HCT116 (cell line): ENCODE results near the gene ANKRD55. TPM values are rescaled to one million over a fixed set of nuclear protein-coding genes. Genes with fewer than 3 reads are reported as not detected.

Experiments
- ATAC-seq: fragments of 200-7000 bp; cut with Tn5 transposase; 2 replicates; pipeline ENCODE4 v1.9.1; 2020; ENCODE audit warnings: mild to moderate bottlenecking, moderate library complexity
- BruUV-seq: library from RNA; stranded (reverse); fragments of 400-500 nt; replicated peaks from 2 replicates; lab custom pipeline; 2021; lab: Mats Ljungman, UMichigan
- CTCF ChIA-PET: fragments of 300-600 bp; sonication (Branson Sonifier 250); formaldehyde crosslinking; loops from one replicate; lab custom pipeline; 2021; ENCODE audit warnings: antibody characterized with exemption; lab: Charles Lee
- POLR2A ChIA-PET: fragments of 300-600, 350-600 bp; sonication (Branson Sonifier 250); formaldehyde crosslinking; loops from one replicate; lab custom pipeline; 2021; ENCODE audit warnings: antibody characterized with exemption; lab: Charles Lee
- RAD21 ChIA-PET, 2 experiments: fragments of 300-600 bp; sonication (Branson Sonifier 250); formaldehyde crosslinking; loops; one replicate each; lab custom pipeline; 2023; ENCODE audit warnings: low total read pairs in 2 of 2; ENCODE audit not compliant: uncharacterized antibody in 2 of 2, unreplicated experiment in 2 of 2, low non-redundant PET in 1 of 2; lab: Charles Lee
- DNase-seq: peaks from one replicate; pipeline ENCODE4 v3.0.0-alpha.2; 2010; ENCODE audit warnings: low read depth, low spot score
- H2AFZ ChIP-seq: fragments of 200-600 bp; shearing (Covaris generic), sonication (generic); 2 replicates; pipeline ENCODE4 v1.6.1; 2017; ENCODE audit warnings: low read depth, mixed run types, mixed read lengths, antibody characterized with exemption, low read length; ENCODE audit not compliant: poor library complexity, severe bottlenecking
- H3K27ac ChIP-seq: 2 replicates; pipeline ENCODE4 v1.5.1; 2012; ENCODE audit warnings: low read depth, low read length
- H3K27me3 ChIP-seq: fragments of 200-600 bp; sonication (generic); 2 replicates; pipeline ENCODE4 v1.6.1; 2016; ENCODE audit warnings: mixed run types, low read length, mixed read lengths; ENCODE audit not compliant: insufficient read depth
- H3K36me3 ChIP-seq, 2 experiments: fragments of 200-500 bp in 1 of 2; fragments of 200-600 bp in 1 of 2; sonication (Bioruptor generic) in 1 of 2; sonication (generic) in 1 of 2; 2 replicates each; pipeline versions ENCODE4 v1.5.1 to v1.6.1; 2014 to 2016; ENCODE audit warnings: low read length in 2 of 2, inconsistent platforms in 1 of 2, mixed read lengths in 1 of 2, mixed run types in 1 of 2; ENCODE audit not compliant: insufficient read depth in 2 of 2, control insufficient read depth in 1 of 2
- H3K4me1 ChIP-seq, 2 experiments: fragments of 200-600 bp in 1 of 2; sonication (generic) in 1 of 2; 2 replicates each; pipeline versions ENCODE4 v1.5.1 to v1.6.1; 2012 to 2017; ENCODE audit warnings: low read length in 2 of 2, inconsistent platforms in 1 of 2, mild to moderate bottlenecking in 1 of 2, mixed read lengths in 1 of 2, mixed run types in 1 of 2, moderate library complexity in 1 of 2; ENCODE audit not compliant: insufficient read depth in 2 of 2, control insufficient read depth in 1 of 2
- H3K4me2 ChIP-seq: fragments of 200-600 bp; sonication (generic); 2 replicates; pipeline ENCODE4 v1.6.1; 2017; ENCODE audit warnings: mixed run types, low read length, mixed read lengths
- H3K4me3 ChIP-seq, 2 experiments: fragments of 200-600 bp in 1 of 2; sonication (generic) in 1 of 2; replicated peaks in 1 of 2; 2 replicates each; pipeline ENCODE4 v1.5.1; 2011 to 2016; ENCODE audit warnings: low read length in 2 of 2, control low read depth in 1 of 2, low read depth in 1 of 2, mild to moderate bottlenecking in 1 of 2, mixed read lengths in 1 of 2, mixed run types in 1 of 2
- H3K79me2 ChIP-seq: fragments of 200-600 bp; sonication (generic); 2 replicates; pipeline ENCODE4 v1.6.1; 2017; ENCODE audit warnings: mild to moderate bottlenecking, mixed run types, low read length, moderate library complexity, mixed read lengths; ENCODE audit not compliant: insufficient read depth
- H3K9ac ChIP-seq: fragments of 200-600 bp; sonication (generic); 2 replicates; pipeline ENCODE4 v1.6.1; 2016; ENCODE audit warnings: low read length, mixed read lengths
- H3K9me2 ChIP-seq: fragments of 200-600 bp; sonication (generic), shearing (Covaris generic); 2 replicates; pipeline ENCODE4 v1.6.1; 2017; ENCODE audit warnings: mixed run types, mild to moderate bottlenecking, moderate library complexity; ENCODE audit not compliant: insufficient read depth
- H3K9me3 ChIP-seq, 2 experiments: fragments of 200-500 bp in 1 of 2; fragments of 200-600 bp in 1 of 2; sonication (Bioruptor generic) in 1 of 2; sonication (generic) in 1 of 2; 2 replicates each; pipeline ENCODE4 v1.6.1; 2014 to 2017; ENCODE audit warnings: low read length in 2 of 2, mixed read lengths in 2 of 2, inconsistent platforms in 1 of 2, low read depth in 1 of 2, mild to moderate bottlenecking in 1 of 2, mixed run types in 1 of 2, moderate library complexity in 1 of 2; ENCODE audit not compliant: control insufficient read depth in 1 of 2, insufficient read depth in 1 of 2
- H4K20me1 ChIP-seq: fragments of 200-600 bp; sonication (generic), shearing (Covaris generic); 2 replicates; pipeline ENCODE4 v1.6.1; 2017; ENCODE audit warnings: mixed run types, mild to moderate bottlenecking, moderate library complexity; ENCODE audit not compliant: insufficient read depth
- ATF3 ChIP-seq: IDR thresholded peaks from 2 replicates; pipeline ENCODE4 v1.6.1; 2012
- CBX3 ChIP-seq: IDR thresholded peaks from 2 replicates; pipeline ENCODE4 v1.6.1; 2012; ENCODE audit warnings: low read depth
- CEBPB ChIP-seq: IDR thresholded peaks from 2 replicates; pipeline ENCODE4 v1.6.1; 2012; ENCODE audit warnings: low read depth
- ELF1 ChIP-seq: IDR thresholded peaks from 2 replicates; pipeline ENCODE4 v1.6.1; 2012; ENCODE audit warnings: low read depth, borderline replicate concordance
- EZH2 ChIP-seq: fragments of 200-600 bp; sonication (generic); IDR thresholded peaks from 2 replicates; pipeline ENCODE4 v1.6.1; 2017; ENCODE audit warnings: antibody characterized with exemption, mixed run types
- EZH2phosphoT487 ChIP-seq: fragments of 200-600 bp; IDR thresholded peaks from 2 replicates; pipeline ENCODE4 v1.6.1; 2018; ENCODE audit warnings: antibody characterized with exemption, borderline replicate concordance
- MAX ChIP-seq: IDR thresholded peaks from 2 replicates; pipeline ENCODE4 v1.6.1; 2012
- POLR2A ChIP-seq: IDR thresholded peaks from 2 replicates; pipeline ENCODE4 v1.7.0; 2011; ENCODE audit warnings: borderline replicate concordance; ENCODE audit not compliant: insufficient read depth, insufficient read length; ENCODE audit errors: extremely low read depth
- POLR2AphosphoS5 ChIP-seq: IDR thresholded peaks from 2 replicates; pipeline ENCODE4 v1.6.1; 2011; ENCODE audit warnings: mild to moderate bottlenecking, low read depth, low read length, moderate library complexity
- REST ChIP-seq: IDR thresholded peaks from 2 replicates; pipeline ENCODE4 v1.6.1; 2012; ENCODE audit warnings: low read depth
- SRF ChIP-seq: IDR thresholded peaks from 2 replicates; pipeline ENCODE4 v1.6.1; 2012; ENCODE audit warnings: low read depth
- YY1 ChIP-seq: IDR thresholded peaks from 2 replicates; pipeline ENCODE4 v1.6.1; 2011; ENCODE audit warnings: low read length, low read depth, moderate library complexity, mild to moderate bottlenecking; ENCODE audit not compliant: insufficient replicate concordance; ENCODE audit errors: extremely low read depth
- intact Hi-C: fragments of 100-400 bp; cut with micrococcal nuclease; formaldehyde crosslinking; loops from 2 replicates; pipeline ENCODE4 v1.10.0; 2022
- total RNA-seq: library from RNA; stranded (reverse); gene quantifications from one replicate; pipeline ENCODE4 v1.2.1, GENCODE V29; 2021; ENCODE audit not compliant: unreplicated experiment
- TF ChIP-seq, protein P1 (sequence below), 3 experiments: fragments of 200-600 bp in 1 of 3; sonication (generic) in 1 of 3; IDR thresholded peaks in 2 of 3; conservative IDR thresholded peaks in 1 of 3; 2 replicates each; pipeline ENCODE4 v1.5.1; 2012 to 2017; ENCODE audit warnings: low read depth in 2 of 3, low read length in 2 of 3, antibody characterized with exemption in 1 of 3, borderline replicate concordance in 1 of 3, control low read depth in 1 of 3, mild to moderate bottlenecking in 1 of 3, mixed read lengths in 1 of 3, mixed run types in 1 of 3, moderate library complexity in 1 of 3; ENCODE audit not compliant: insufficient read depth in 1 of 3

Gene ANKRD55
- total RNA-seq, 1 experiment from 2014 or later, result not detected

GRCh38 chr5:56060276-56061110 lies 172.6 kb downstream of the ANKRD55 start:
- no peak overlapping the region for H3K4me3 ChIP-seq
- no peak overlapping the region for H3K9ac ChIP-seq
- DNase-seq, result no peak
- BruUV-seq, result no TSS peak
- no peak overlapping the region for H2AFZ ChIP-seq
- H3K79me2 ChIP-seq, result no peaks in the 10 kb centered on the region
- no peaks in the 10 kb centered on the region for H3K9me2 ChIP-seq
- no peak overlapping the region for H3K4me2 ChIP-seq
- no peaks in the 10 kb centered on the region for H3K9me3 ChIP-seq
- H3K4me1 ChIP-seq, result peaks cover 19 to 23% of the 10 kb centered on the region in 2 experiments
- CTCF ChIA-PET, result interaction anchor here (0.9 kb wide), 1 partner anchor 12 kb away, joined by 3 read pairs; no protein-coding TSS in a partner anchor
- H4K20me1 ChIP-seq, result no peaks in the 10 kb centered on the region
- H3K27ac ChIP-seq, result no peak overlapping the region
- no peaks in the 10 kb centered on the region for H3K27me3 ChIP-seq
- intact Hi-C loops, result loop anchor here (2.0 kb wide), 1 partner anchor 76 kb away; no protein-coding TSS in a partner anchor
- ATAC-seq, result no peak
- no peaks in the 10 kb centered on the region for H3K36me3 ChIP-seq
- no peak for TF ChIP-seq ELF1
- no peak for TF ChIP-seq EZH2
- TF ChIP-seq CEBPB, result no peak
- no peak for TF ChIP-seq EZH2phosphoT487
- no peak for TF ChIP-seq POLR2AphosphoS5
- no peak for TF ChIP-seq ATF3
- TF ChIP-seq, protein P1, sequence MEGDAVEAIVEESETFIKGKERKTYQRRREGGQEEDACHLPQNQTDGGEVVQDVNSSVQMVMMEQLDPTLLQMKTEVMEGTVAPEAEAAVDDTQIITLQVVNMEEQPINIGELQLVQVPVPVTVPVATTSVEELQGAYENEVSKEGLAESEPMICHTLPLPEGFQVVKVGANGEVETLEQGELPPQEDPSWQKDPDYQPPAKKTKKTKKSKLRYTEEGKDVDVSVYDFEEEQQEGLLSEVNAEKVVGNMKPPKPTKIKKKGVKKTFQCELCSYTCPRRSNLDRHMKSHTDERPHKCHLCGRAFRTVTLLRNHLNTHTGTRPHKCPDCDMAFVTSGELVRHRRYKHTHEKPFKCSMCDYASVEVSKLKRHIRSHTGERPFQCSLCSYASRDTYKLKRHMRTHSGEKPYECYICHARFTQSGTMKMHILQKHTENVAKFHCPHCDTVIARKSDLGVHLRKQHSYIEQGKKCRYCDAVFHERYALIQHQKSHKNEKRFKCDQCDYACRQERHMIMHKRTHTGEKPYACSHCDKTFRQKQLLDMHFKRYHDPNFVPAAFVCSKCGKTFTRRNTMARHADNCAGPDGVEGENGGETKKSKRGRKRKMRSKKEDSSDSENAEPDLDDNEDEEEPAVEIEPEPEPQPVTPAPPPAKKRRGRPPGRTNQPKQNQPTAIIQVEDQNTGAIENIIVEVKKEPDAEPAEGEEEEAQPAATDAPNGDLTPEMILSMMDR (IDR thresholded peaks at IDR 0.05 in 2 of 3, conservative IDR thresholded peaks at IDR 0.05 in 1 of 3; ENCODE audit: borderline replicate concordance in 1 of 3, insufficient read depth in 1 of 3, low read depth in 2 of 3, low read length in 2 of 3), result no peak
- no peak for TF ChIP-seq POLR2A
- no peak for TF ChIP-seq MAX
- no peak for TF ChIP-seq SRF
- TF ChIP-seq YY1, result no peak
- no peak for TF ChIP-seq REST
- TF ChIP-seq CBX3, result no peak
- TF ChIP-seq, all 23 proteins: peak for 0
- ChIA-PET POLR2A (no interaction called here), RAD21 (no interaction called here)
